ENCODE results near the gene SNX33. TPM values are rescaled to one million over a fixed set of nuclear protein-coding genes. Genes with fewer than 3 reads are reported as not detected.
A peak's percentile ranks its signal among the peaks of the same experiment; 100 is the strongest.
"Not testable (repeated sequence)": the region's sequence is repeated elsewhere in the genome, so short reads cannot be mapped to it uniquely, and the experiment has no call there.

The SNX33 gene
- total RNA-seq, 1 experiment from 2014 or later, result 19.8 TPM

GRCh38 chr15:75704618-75705017 lies 56.9 kb downstream of the SNX33 start (continued):
- TF ChIP-seq AFF4 (CRISPR knock-in tag; IDR thresholded peaks at IDR 0.05; ENCODE audit: borderline replicate concordance), result no peak
- TF ChIP-seq ZSCAN18 (CRISPR knock-in tag; IDR thresholded peaks at IDR 0.05), result no peak
- no peak for TF ChIP-seq IRF2 (CRISPR knock-in tag; IDR thresholded peaks at IDR 0.05; ENCODE audit: borderline replicate concordance, low read depth)
- TF ChIP-seq NFATC4 (CRISPR knock-in tag; IDR thresholded peaks at IDR 0.05), result no peak
- TF ChIP-seq PREB (CRISPR knock-in tag; IDR thresholded peaks at IDR 0.05; ENCODE audit: borderline replicate concordance), result no peak
- TF ChIP-seq NR2C2 (CRISPR knock-in tag; IDR thresholded peaks at IDR 0.05), result no peak
- TF ChIP-seq HMGXB4 (CRISPR knock-in tag; IDR thresholded peaks at IDR 0.05), result no peak

- H3K27me3 Mint-ChIP-seq (ENCODE audit: low read depth); H3K27ac Mint-ChIP-seq; ATAC-seq; H3K4me3 Mint-ChIP-seq; H3K4me1 Mint-ChIP-seq; POLR2A ChIA-PET; DNase-seq (ENCODE audit: low spot score); H3K9me3 Mint-ChIP-seq; H3K36me3 Mint-ChIP-seq: not testable (repeated sequence)
- CTCF ChIA-PET, result interaction anchor here (1.0 kb wide), 1 partner anchor 19 kb away, joined by 3 read pairs; no protein-coding TSS in a partner anchor
Observed at GRCh38 chr15:75705375-75705774, 57.7 kb downstream of the SNX33 start.

- ChIA-PET POLR2A (no interaction called here), CTCF (interaction anchor here (0.9 to 1.0 kb wide), 4 partner anchors 20 to 27 kb away, joined by 3 to 6 read pairs (median 3); no protein-coding TSS in a partner anchor)
- Mint-ChIP-seq H3K27ac (peak overlapping the region; percentile 32), H3K27me3 (ENCODE audit: low read depth) (no peaks in the 10 kb centered on the region), H3K36me3 (no peaks in the 10 kb centered on the region), H3K4me3 (no peak overlapping the region), H3K9me3 (no peaks in the 10 kb centered on the region), H3K4me1 (peaks cover 2% of the 10 kb centered on the region)
- TF ChIP-seq AR (CRISPR knock-in tag; IDR thresholded peaks at IDR 0.05) (no peak), GABPB1 (CRISPR knock-in tag; IDR thresholded peaks at IDR 0.05) (no peak), ZNF317 (CRISPR knock-in tag; IDR thresholded peaks at IDR 0.05; ENCODE audit: borderline replicate concordance, low read depth) (no peak), ZNF121 (CRISPR knock-in tag; IDR thresholded peaks at IDR 0.05) (no peak), MAX (CRISPR knock-in tag; IDR thresholded peaks at IDR 0.05) (no peak), KAT7 (CRISPR knock-in tag; IDR thresholded peaks at IDR 0.05; ENCODE audit: borderline replicate concordance) (no peak), NR1H2 (CRISPR knock-in tag; IDR thresholded peaks at IDR 0.05) (no peak), GTF2I (CRISPR knock-in tag; conservative IDR thresholded peaks at IDR 0.05) (no peak), USF2 (CRISPR knock-in tag; IDR thresholded peaks at IDR 0.05) (no peak), ZBTB21 (CRISPR knock-in tag; IDR thresholded peaks at IDR 0.05; ENCODE audit: borderline replicate concordance) (no peak), ELF4 (CRISPR knock-in tag; IDR thresholded peaks at IDR 0.05; ENCODE audit: low read depth) (no peak)
- DNase-seq (ENCODE audit: low spot score), result no peak
- ATAC-seq, result no peak
Observed at GRCh38 chr15:75705854-75706681, 58.4 kb downstream of the SNX33 start.

Measured in WTC11 (cell line).